Cardiac muscle cell (in vitro differentiated cells and primary cell): ENCODE results near the gene METTL27. TPM values are rescaled to one million over a fixed set of nuclear protein-coding genes. Genes with fewer than 3 reads are reported as not detected.
A peak's percentile ranks its signal among the peaks of the same experiment; 100 is the strongest.
"Not testable (repeated sequence)": the region's sequence is repeated elsewhere in the genome, so short reads cannot be mapped to it uniquely, and the experiment has no call there.

Experiments
- DNase-seq, 2 donors: peaks; one replicate each; pipeline versions ENCODE4 v3.0.0 to v3.0.0-alpha.2; 2010 to 2017; ENCODE audit warnings: low read depth in 1 of 2, low spot score in 1 of 2
- H3K27ac ChIP-seq: fragments of 200-600 bp; sonication (generic); 2 replicates; pipeline ENCODE4 v1.5.1; 2016
- H3K27me3 ChIP-seq: fragments of 200-600 bp; sonication (generic); 2 replicates; pipeline ENCODE4 v1.6.0; 2016; ENCODE audit warnings: control low read depth
- H3K36me3 ChIP-seq: fragments of 200-600 bp; sonication (generic); 2 replicates; pipeline ENCODE4 v1.5.1; 2016; ENCODE audit warnings: control low read depth
- H3K4me1 ChIP-seq: fragments of 200-600 bp; sonication (generic); 2 replicates; pipeline ENCODE4 v1.8.1; 2017; ENCODE audit warnings: low read depth, mild to moderate bottlenecking, mixed run types
- H3K4me3 ChIP-seq: fragments of 200-600 bp; sonication (generic); 2 replicates; pipeline ENCODE4 v1.5.1; 2016; ENCODE audit warnings: mild to moderate bottlenecking
- H3K9me3 ChIP-seq: fragments of 200-600 bp; sonication (generic); 2 replicates; pipeline ENCODE4 v1.5.1; 2017; ENCODE audit warnings: low read depth, mild to moderate bottlenecking, control low read depth
- CTCF ChIP-seq: IDR thresholded peaks from 2 replicates; pipeline ENCODE4 v1.5.1; 2012; ENCODE audit warnings: low read depth, mild to moderate bottlenecking, low read length
- polyA plus RNA-seq: library from polyadenylated mRNA; unstranded; fragments of >200 nt; fragmentation: Nextera tagmentation; extraction: Ambion mirVana; gene quantifications from 2 replicates; pipeline ENCODE4 v1.2.1, GENCODE V29; 2016
- total RNA-seq: library from RNA; depleted of rRNA; stranded (reverse); fragments of >200 nt; gene quantifications from 2 replicates; pipeline ENCODE4 v1.2.3, GENCODE V29; 2016

The METTL27 gene
- total and polyA plus RNA-seq, 2 experiments from 2014 or later = 4.6 to 5.2 TPM

- DNase-seq = no peak
- Histone ChIP-seq H3K27ac (no peak overlapping the region), H3K36me3 (no peaks in the 10 kb centered on the region)
Observed at GRCh38 chr7:73852500-73852899, 10.2 kb upstream of the METTL27 start.

GRCh38 chr7:73851410-73852338, 9.4 kb upstream of the METTL27 start:
- Histone ChIP-seq H3K9me3 (no peaks in the 10 kb centered on the region), H3K4me3 (no peak overlapping the region), H3K27ac (no peak overlapping the region), H3K4me1 (peaks cover 3% of the 10 kb centered on the region), H3K27me3 (peaks cover 5% of the 10 kb centered on the region), H3K36me3 (no peaks in the 10 kb centered on the region)
- TF ChIP-seq CTCF = no peak
- peak in 1 of 2 donors; percentile 96 for DNase-seq

More at GRCh38 chr7:73852500-73852899, 10.2 kb upstream of the METTL27 start:
- Histone ChIP-seq H3K9me3 (no peaks in the 10 kb centered on the region), H3K4me1 (peaks cover 3% of the 10 kb centered on the region), H3K27me3 (peaks cover 10% of the 10 kb centered on the region), H3K4me3 (no peak overlapping the region)
- no peak for TF ChIP-seq CTCF

GRCh38 chr7:73850781-73851207, 8.5 kb upstream of the METTL27 start:
- no peaks in the 10 kb centered on the region for H3K36me3 ChIP-seq
- H3K4me3 ChIP-seq = no peak overlapping the region
- peak in 1 of 2 donors; percentile 97 for DNase-seq
- H3K27me3 ChIP-seq = peaks cover 2% of the 10 kb centered on the region
- no peak overlapping the region for H3K27ac ChIP-seq
- H3K4me1 ChIP-seq = peaks cover 3% of the 10 kb centered on the region
- TF ChIP-seq CTCF = no peak
- no peaks in the 10 kb centered on the region for H3K9me3 ChIP-seq

GRCh38 chr7:73847941-73848723, 5.8 kb upstream of the METTL27 start:
- no peaks in the 10 kb centered on the region for H3K36me3 ChIP-seq
- H3K4me1 ChIP-seq = peaks cover 10% of the 10 kb centered on the region
- no peak overlapping the region for H3K27ac ChIP-seq
- TF ChIP-seq CTCF = no peak
- H3K4me3 ChIP-seq = no peak overlapping the region
- H3K27me3 ChIP-seq = no peaks in the 10 kb centered on the region
- no peaks in the 10 kb centered on the region for H3K9me3 ChIP-seq
- DNase-seq = no peak

GRCh38 chr7:73845701-73846195, 3.4 kb upstream of the METTL27 start:
- H3K27ac ChIP-seq = peak overlapping the region; percentile 26
- DNase-seq = peak in 1 of 2 donors; percentile 64
- H3K4me1 ChIP-seq = peaks cover 13% of the 10 kb centered on the region
- H3K36me3 ChIP-seq, H3K9me3 ChIP-seq, H3K4me3 ChIP-seq, H3K27me3 ChIP-seq: not testable (repeated sequence)
